ENCODE measurements around the gene KRTAP10-5. TPM values are rescaled to one million over a fixed set of nuclear protein-coding genes. Genes with fewer than 3 reads are reported as not detected.
"Not testable (repeated sequence)": the region's sequence is repeated elsewhere in the genome, so short reads cannot be mapped to it uniquely, and the experiment has no call there.

KRTAP10-5 gene
- total RNA-seq, 1 donor from 2014 or later, result not detected

- intact Hi-C loops (cut with DNase I), result no loop called here
- DNase-seq (ENCODE audit: low spot score) (no peak), ATAC-seq (no peak)
These were observed 13.4 kb upstream of the KRTAP10-5 start for GRCh38 chr21:44593598-44594405.

GRCh38 chr21:44592446-44593311 lies 12.3 kb upstream of the KRTAP10-5 start, which contains the start of gene KRTAP10-6:
Gene KRTAP10-6, minus strand, starts transcription at chr21:44592505. Its CDS starts 21 bp downstream, at chr21:44592484.
- ATAC-seq (no peak), DNase-seq (ENCODE audit: low spot score) (no peak)
- intact Hi-C loops (cut with DNase I), result no loop called here

DNA sequence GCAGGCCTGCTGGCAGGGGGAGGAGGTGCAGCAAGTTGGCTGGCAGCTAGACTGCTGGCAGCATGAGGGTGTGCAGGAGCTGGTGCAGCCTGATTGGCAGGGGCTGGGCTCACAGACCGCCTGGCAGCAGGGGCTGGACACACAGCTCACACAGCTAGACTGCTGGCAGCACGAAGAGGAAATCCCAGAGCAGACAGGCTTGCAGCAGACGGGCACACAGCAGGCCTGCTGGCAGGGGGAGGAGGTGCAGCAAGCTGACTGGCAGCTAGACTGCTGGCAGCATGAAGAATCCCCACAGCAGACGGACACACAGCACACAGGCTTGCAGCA lies 11.4 kb upstream of the KRTAP10-5 start:
- DNase-seq (ENCODE audit: low spot score); ATAC-seq; intact Hi-C loops (cut with DNase I): not testable (repeated sequence)

GRCh38 chr21:44590897-44591800 lies 10.7 kb upstream of the KRTAP10-5 start:
- intact Hi-C loops (cut with DNase I); DNase-seq (ENCODE audit: low spot score); ATAC-seq: not testable (repeated sequence)

GRCh38 chr21:44590311-44590721 lies 9.9 kb upstream of the KRTAP10-5 start:
- ATAC-seq, result no peak
- DNase-seq (ENCODE audit: low spot score), result no peak

DNA sequence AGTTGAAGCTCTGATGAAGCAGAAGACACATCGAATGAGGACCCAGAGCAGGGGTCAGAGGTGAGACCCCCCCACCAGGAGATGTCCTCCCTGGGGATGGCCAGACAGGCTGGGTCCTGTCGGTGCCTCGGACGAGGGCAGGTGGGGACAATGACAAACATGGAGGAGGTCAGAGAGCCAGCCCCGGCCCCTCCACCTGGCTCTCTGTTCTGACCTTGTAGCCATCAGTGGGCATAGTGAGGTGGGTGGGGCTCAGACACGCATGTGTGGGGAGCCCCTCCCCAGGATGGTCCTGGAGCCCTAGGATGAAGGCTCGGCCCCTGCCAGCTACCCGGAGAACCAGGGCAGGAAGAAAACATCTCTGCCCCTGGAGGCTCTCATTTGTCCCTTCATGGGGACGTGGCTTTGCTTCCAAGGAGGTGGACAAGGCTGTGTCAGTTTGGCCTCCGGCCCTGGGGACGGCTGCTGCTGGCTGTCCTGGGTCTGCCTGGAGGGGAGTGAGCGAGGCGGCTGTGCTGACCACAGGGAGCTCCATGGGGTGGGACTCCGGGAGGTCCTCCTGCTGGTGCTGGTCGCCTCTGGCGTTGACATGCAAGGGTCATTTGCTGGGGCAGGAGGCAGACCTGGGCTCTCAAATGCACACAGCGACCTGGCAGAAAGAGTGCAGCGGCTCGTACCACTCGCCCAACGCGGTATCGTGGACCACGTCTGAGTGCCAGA lies 9.3 kb upstream of the KRTAP10-5 start:
- intact Hi-C loops (cut with DNase I), result no loop called here
- no peak for ATAC-seq
- DNase-seq (ENCODE audit: low spot score), result no peak

More at GRCh38 chr21:44590311-44590721, 9.9 kb upstream of the KRTAP10-5 start:
- intact Hi-C loops (cut with DNase I), result no loop called here

- ATAC-seq, result no peak
- intact Hi-C loops (cut with DNase I), result no loop called here
- no peak for DNase-seq (ENCODE audit: low spot score)
These were observed 8.7 kb upstream of the KRTAP10-5 start for GRCh38 chr21:44589094-44589493.

GRCh38 chr21:44585892-44586291 lies 5.5 kb upstream of the KRTAP10-5 start:
- ATAC-seq (no peak), DNase-seq (ENCODE audit: low spot score) (no peak)
- intact Hi-C loops (cut with DNase I), result no loop called here

GRCh38 chr21:44583800-44584147 lies 3.4 kb upstream of the KRTAP10-5 start:
- intact Hi-C loops (cut with DNase I), result no loop called here
- ATAC-seq (no peak), DNase-seq (ENCODE audit: low spot score) (no peak)

GRCh38 chr21:44583089-44583799 lies 2.8 kb upstream of the KRTAP10-5 start:
- intact Hi-C loops (cut with DNase I), result no loop called here
- ATAC-seq (no peak), DNase-seq (ENCODE audit: low spot score) (no peak)

DNA sequence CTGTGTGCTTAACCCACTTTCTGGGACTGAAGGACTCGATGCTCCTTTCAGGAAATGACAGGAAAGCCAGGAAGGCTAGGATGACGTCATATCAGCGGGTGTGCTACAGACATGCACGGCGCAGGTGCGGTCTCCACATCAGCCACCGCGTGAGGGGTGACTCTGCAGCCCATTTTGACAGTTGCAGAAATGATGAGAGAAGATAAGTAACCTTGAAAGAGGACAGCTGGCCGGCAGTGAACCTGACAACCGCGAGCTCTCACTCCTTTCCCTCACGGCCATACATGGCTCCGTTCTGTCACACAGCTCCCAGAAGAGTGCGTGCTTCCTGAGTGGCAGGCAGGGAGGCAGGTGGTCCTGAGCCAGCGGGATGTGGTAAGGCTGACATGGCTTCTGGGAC lies 1.7 kb upstream of the KRTAP10-5 start:
- ATAC-seq (no peak), DNase-seq (ENCODE audit: low spot score) (no peak)
- intact Hi-C loops (cut with DNase I), result no loop called here

- no peak for DNase-seq (ENCODE audit: low spot score)
- intact Hi-C loops (cut with DNase I), result no loop called here
- no peak for ATAC-seq
These were observed 754 bp upstream of the KRTAP10-5 start for GRCh38 chr21:44581158-44581557.

- no peak for ATAC-seq
- no peak for DNase-seq (ENCODE audit: low spot score)
- intact Hi-C loops (cut with DNase I), result no loop called here
These were observed 615 bp downstream of the KRTAP10-5 start for GRCh38 chr21:44579833-44580144.

DNA sequence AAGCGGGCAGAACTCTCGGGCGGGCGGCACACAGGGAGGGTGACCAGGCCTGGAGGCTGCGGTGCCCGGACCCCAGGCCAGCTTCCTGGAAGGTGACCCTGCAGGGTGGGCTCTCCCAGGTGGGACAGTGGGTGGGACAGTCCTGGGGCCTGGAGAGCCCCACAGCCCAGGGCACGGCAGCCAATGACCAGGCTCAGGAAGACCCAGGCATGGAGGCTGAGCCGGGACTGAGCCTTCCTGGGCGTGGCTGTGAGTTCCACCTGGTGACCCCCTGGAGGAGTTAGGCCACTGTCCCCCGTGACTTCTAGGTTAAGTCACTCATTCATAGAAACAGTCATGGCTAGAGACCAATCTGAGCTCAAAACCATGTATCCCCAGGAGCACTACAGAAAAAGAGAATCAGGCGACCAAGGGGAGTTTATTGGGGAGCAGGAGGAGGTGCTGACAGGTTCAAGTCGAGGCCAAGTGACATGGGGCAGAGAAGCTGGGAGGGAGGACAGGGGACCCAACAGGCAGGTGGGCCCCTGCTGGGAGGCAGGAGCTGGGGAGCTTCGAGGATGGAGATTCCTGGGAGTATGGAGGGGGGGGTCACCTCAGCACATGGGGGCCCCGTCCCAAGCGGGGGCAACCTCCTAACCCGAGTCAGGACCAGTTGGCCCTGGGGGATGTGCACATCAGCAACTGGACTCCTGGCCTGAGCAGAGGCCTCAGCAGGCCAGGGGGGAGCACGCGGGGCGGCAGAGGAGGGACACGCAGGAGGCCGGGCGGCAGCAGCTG lies 1.2 kb downstream of the KRTAP10-5 start:
- intact Hi-C loops (cut with DNase I), result no loop called here
- ATAC-seq (no peak), DNase-seq (ENCODE audit: low spot score) (no peak)

DNA sequence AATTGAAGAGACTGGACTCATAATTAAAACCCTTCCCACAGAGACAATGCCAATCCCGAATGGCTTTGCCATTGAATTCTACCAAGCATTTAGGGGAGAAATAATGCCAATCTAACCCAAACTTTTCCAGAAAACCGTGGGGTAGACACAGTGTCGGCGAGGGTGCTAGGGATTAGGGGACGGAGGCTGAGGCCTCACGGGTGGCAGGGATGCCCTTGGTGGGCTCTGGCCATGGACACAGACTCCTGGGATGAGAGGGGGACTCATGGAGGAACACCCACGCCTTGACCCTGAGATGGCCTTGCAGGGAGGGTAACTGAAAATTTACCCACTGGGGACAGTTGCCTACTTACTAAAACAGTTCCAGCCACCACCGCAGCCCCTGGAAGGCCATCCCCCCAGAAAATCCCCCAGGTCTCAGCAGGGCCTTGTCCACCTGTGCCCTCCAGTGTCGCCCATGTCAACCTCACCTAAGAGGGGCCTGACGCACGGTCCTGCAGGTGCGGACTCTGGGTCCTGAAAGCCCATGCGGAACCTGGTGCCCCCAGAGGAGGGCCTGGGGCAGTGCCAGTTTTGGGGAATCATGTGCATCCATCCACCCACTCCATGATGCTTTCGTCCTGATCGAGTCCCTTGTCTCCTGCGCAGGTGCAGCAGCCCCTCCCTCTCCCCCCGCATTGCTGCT lies 1.9 kb downstream of the KRTAP10-5 start:
- ATAC-seq, result no peak

GRCh38 chr21:44576025-44576420 lies 4.4 kb downstream of the KRTAP10-5 start:
- no peak for DNase-seq (ENCODE audit: low spot score)
- no peak for ATAC-seq
- intact Hi-C loops (cut with DNase I), result no loop called here

More for the DNA sequence above, 1.9 kb downstream of the KRTAP10-5 start:
- DNase-seq (ENCODE audit: low spot score), result no peak
- intact Hi-C loops (cut with DNase I), result no loop called here
